UCSD-AML1 (cell line): ENCODE results near the gene NTN4.
"Not testable (repeated sequence)": the region's sequence is repeated elsewhere in the genome, so short reads cannot be mapped to it uniquely, and the experiment has no call there.

Experiments
- DNase-seq: peaks from one replicate; lab custom pipeline; 2025; ENCODE audit not compliant: unreplicated experiment; lab: John Stamatoyannopoulos, UW

The NTN4 gene

GRCh38 chr12:95790033-95790916 is at the start of gene NTN4:
Gene NTN4 (minus strand): TSS chr12:95790764. CDS start chr12:95790309, 455 bp downstream.
- no peak for DNase-seq

GRCh38 chr12:95838125-95838524 is 47.6 kb upstream of the NTN4 start:
- DNase-seq, result no peak

- DNase-seq, result no peak
Observed at GRCh38 chr12:95837240-95838038, 46.9 kb upstream of the NTN4 start.

GRCh38 chr12:95836630-95837239 is 46.2 kb upstream of the NTN4 start:
- DNase-seq, result no peak

GRCh38 chr12:95836185-95836609 is 45.6 kb upstream of the NTN4 start:
- DNase-seq, result no peak

GRCh38 chr12:95834572-95834971 is 44.0 kb upstream of the NTN4 start:
- no peak for DNase-seq

- no peak for DNase-seq
Observed at GRCh38 chr12:95830335-95831089, 39.9 kb upstream of the NTN4 start.

- no peak for DNase-seq
Observed at GRCh38 chr12:95829395-95829794, 38.8 kb upstream of the NTN4 start.

- DNase-seq, result no peak
Observed at GRCh38 chr12:95820096-95820703, 29.6 kb upstream of the NTN4 start.

GRCh38 chr12:95815632-95816212 is 25.2 kb upstream of the NTN4 start:
- DNase-seq, result no peak

GRCh38 chr12:95812155-95812554 is 21.6 kb upstream of the NTN4 start:
- DNase-seq, result not testable (repeated sequence)

GRCh38 chr12:95810411-95810810 is 19.8 kb upstream of the NTN4 start:
- DNase-seq, result no peak

GRCh38 chr12:95809000-95809680 is 18.6 kb upstream of the NTN4 start:
- no peak for DNase-seq

GRCh38 chr12:95808146-95808545 is 17.6 kb upstream of the NTN4 start:
- DNase-seq, result no peak

GRCh38 chr12:95805864-95806671 is 15.5 kb upstream of the NTN4 start:
- DNase-seq, result no peak

- DNase-seq, result no peak
Observed at GRCh38 chr12:95804291-95804690, 13.7 kb upstream of the NTN4 start.

GRCh38 chr12:95803817-95804216 is 13.3 kb upstream of the NTN4 start:
- no peak for DNase-seq

- no peak for DNase-seq
Observed at GRCh38 chr12:95802482-95803270, 12.1 kb upstream of the NTN4 start.
